ENCODE results near the gene PUDP. TPM values are rescaled to one million over a fixed set of nuclear protein-coding genes. Genes with fewer than 3 reads are reported as not detected.

The PUDP gene
- total and polyA plus RNA-seq, 4 donors = 4.8 to 18.7 (median 7.6) TPM

DNA sequence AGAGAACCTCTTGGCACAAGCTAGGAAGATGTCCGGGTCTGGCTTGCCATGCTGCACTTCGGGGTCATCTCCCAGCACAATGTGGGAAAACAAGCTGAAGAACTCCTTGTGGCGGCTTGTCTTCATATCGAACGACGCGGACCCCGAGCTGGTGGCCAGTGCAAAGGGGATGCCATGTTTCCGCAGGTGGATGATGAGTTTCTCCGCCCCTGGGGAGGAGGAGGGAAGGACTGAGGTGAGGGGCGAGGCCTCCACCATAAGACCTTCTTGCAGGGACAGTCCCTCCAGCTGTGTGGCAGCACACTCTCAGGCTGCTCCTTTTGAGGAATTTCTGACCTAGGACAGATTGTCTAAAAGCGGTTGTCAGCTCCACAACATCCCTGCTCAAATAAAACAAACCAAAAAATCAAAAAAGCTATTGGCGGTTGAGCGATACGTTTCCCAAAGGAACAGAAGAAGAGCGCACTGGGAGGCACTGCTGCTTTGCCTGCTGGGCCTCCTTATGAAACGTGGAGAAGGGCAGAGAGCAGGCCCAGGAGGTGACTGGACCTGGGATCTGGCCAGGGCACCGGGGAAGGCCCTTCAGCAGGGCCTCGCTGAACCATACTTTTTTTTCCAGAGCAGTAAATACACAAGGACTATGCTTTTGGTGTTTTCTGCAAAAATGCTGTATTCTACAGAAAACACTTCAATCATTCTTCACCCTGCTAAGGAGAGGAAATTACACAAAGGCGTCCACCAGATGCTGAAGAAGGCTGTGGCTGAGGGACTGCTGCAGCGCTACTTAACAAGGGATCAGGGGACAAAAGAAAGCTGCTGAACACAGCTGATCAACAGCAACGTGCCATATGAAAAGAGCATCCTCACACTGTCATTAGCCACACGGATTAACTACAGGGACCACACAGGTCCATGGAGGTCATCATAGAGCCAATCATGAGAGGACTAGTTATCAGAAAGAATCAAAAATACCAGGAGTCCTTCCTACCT, 70.4 kb downstream of the PUDP start:
- no peaks in the 10 kb centered on the region for H3K36me3 ChIP-seq (ENCODE audit: control insufficient read depth in 1 of 2, insufficient read depth in 2 of 2, low read length in 1 of 2)
- intact Hi-C loops (cut with DNase I) = no loop called here
- 94% methylated on average over 22 to 23 of the region's 23 CpGs for WGBS, 2 donors
- H3K4me1 ChIP-seq (ENCODE audit: control insufficient read depth in 1 of 2, insufficient read depth in 2 of 2, low read length in 2 of 2) = no peaks in the 10 kb centered on the region
- H3K9me3 ChIP-seq (ENCODE audit: control insufficient read depth, low read length) = no peaks in the 10 kb centered on the region
- H3K27ac ChIP-seq (ENCODE audit: low read depth in 1 of 2, low read length in 2 of 2) = no peak overlapping the region
- ATAC-seq (ENCODE audit: low FRiP score) (no peak), DNase-seq (no peak)
- no peaks in the 10 kb centered on the region for H3K27me3 ChIP-seq (ENCODE audit: control insufficient read depth in 1 of 2, insufficient read depth in 2 of 2, low read length in 1 of 2)
- no peak overlapping the region for H3K4me3 ChIP-seq (ENCODE audit: low read length in 2 of 2)

DNA sequence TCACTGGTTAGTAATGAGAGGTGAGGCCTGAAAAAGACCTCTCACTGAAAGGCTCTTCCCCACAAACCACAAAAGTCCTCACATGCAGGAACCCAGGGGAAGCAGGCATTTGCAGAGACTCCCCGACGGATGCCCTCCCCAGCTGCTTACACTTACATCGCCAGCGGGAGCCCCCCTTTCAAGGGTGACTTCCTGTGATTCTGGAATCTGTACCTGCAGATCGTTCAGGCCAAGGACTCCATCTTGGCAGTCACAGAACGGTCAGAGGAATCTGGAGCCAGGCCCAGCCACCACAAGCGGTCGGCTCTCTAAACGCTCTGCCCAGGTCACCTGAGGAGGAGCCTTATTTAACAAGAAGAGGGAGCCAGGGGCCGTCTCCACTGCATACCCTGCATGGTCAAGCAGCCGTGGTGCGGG, 71.7 kb downstream of the PUDP start:
- Histone ChIP-seq H3K36me3 (ENCODE audit: control insufficient read depth in 1 of 2, insufficient read depth in 2 of 2, low read length in 1 of 2) (no peaks in the 10 kb centered on the region), H3K4me1 (ENCODE audit: control insufficient read depth in 1 of 2, insufficient read depth in 2 of 2, low read length in 2 of 2) (no peaks in the 10 kb centered on the region), H3K27me3 (ENCODE audit: control insufficient read depth in 1 of 2, insufficient read depth in 2 of 2, low read length in 1 of 2) (no peaks in the 10 kb centered on the region), H3K27ac (ENCODE audit: low read depth in 1 of 2, low read length in 2 of 2) (no peak overlapping the region), H3K4me3 (ENCODE audit: low read length in 2 of 2) (no peak overlapping the region), H3K9me3 (ENCODE audit: control insufficient read depth, low read length) (no peaks in the 10 kb centered on the region)
- WGBS, 2 donors = 85 to 88% methylated on average over 12 of the region's 12 CpGs
- intact Hi-C loops (cut with DNase I) = no loop called here
- ATAC-seq (ENCODE audit: low FRiP score) (no peak), DNase-seq (no peak)

DNA sequence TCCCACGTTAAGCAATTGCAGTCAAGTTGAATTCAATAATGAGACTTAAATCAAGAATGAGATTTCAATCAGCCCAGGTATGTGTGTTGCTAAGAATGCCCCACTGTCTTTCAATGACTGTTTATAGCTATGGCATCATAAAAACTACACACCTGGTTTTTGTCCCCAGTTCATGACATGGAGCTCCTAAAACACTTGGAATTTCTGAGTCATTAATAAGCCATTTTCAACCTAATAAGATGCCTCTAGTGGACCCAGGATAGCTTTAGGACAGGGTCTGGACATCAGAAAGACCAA, 73.1 kb downstream of the PUDP start:
- WGBS, 2 donors = 79 to 88% methylated on average over 1 of the region's 1 CpG
- H3K9me3 ChIP-seq (ENCODE audit: control insufficient read depth, low read length) = no peaks in the 10 kb centered on the region
- no peak overlapping the region for H3K4me3 ChIP-seq (ENCODE audit: low read length in 2 of 2)
- intact Hi-C loops (cut with DNase I) = no loop called here
- DNase-seq (no peak), ATAC-seq (ENCODE audit: low FRiP score) (no peak)
- no peaks in the 10 kb centered on the region for H3K36me3 ChIP-seq (ENCODE audit: control insufficient read depth in 1 of 2, insufficient read depth in 2 of 2, low read length in 1 of 2)
- H3K27ac ChIP-seq (ENCODE audit: low read depth in 1 of 2, low read length in 2 of 2) = no peak overlapping the region
- no peaks in the 10 kb centered on the region for H3K4me1 ChIP-seq (ENCODE audit: control insufficient read depth in 1 of 2, insufficient read depth in 2 of 2, low read length in 2 of 2)
- no peaks in the 10 kb centered on the region for H3K27me3 ChIP-seq (ENCODE audit: control insufficient read depth in 1 of 2, insufficient read depth in 2 of 2, low read length in 1 of 2)

DNA sequence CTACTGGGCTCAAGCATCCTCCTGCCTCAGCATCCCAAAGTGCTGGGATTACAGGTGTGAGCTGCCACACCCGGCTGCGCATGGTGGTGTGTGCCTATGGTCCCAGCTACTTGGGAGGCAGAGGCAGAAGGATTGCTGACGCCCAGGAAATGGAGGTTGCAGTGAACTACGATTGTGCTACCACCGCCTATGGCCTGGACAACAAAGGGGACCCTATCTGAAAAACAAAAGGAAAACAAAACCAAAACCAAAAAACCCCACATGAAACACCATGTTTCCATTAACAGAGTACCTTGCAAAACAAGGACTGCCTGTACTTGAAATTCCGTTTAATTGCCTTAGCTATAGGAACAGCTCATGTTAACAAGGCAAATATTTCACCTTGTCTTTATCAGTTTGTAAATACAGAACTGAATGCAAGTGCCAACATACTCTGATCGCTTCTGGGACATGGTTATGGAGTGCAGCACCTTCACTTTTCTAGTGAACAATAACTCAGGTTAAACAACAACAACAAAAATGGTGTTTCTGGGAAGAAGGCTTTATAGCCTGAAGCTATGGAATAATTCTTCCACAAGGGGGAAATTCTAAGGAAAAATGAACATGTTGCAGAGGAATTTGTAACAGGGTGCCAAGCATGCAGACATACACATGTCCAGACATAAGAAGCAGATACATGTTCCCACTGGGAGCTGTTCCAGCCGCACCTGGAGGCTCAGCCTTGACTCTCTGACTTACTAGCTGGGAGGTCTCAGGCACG, 73.6 kb downstream of the PUDP start:
- DNase-seq (no peak), ATAC-seq (ENCODE audit: low FRiP score) (no peak)
- no peaks in the 10 kb centered on the region for H3K36me3 ChIP-seq (ENCODE audit: control insufficient read depth in 1 of 2, insufficient read depth in 2 of 2, low read length in 1 of 2)
- WGBS, 2 donors = 81 to 88% methylated on average over 9 of the region's 9 CpGs
- no peaks in the 10 kb centered on the region for H3K9me3 ChIP-seq (ENCODE audit: control insufficient read depth, low read length)
- no peak overlapping the region for H3K27ac ChIP-seq (ENCODE audit: low read depth in 1 of 2, low read length in 2 of 2)
- no peaks in the 10 kb centered on the region for H3K27me3 ChIP-seq (ENCODE audit: control insufficient read depth in 1 of 2, insufficient read depth in 2 of 2, low read length in 1 of 2)
- no peak overlapping the region for H3K4me3 ChIP-seq (ENCODE audit: low read length in 2 of 2)
- intact Hi-C loops (cut with DNase I) = no loop called here
- no peaks in the 10 kb centered on the region for H3K4me1 ChIP-seq (ENCODE audit: control insufficient read depth in 1 of 2, insufficient read depth in 2 of 2, low read length in 2 of 2)

DNA sequence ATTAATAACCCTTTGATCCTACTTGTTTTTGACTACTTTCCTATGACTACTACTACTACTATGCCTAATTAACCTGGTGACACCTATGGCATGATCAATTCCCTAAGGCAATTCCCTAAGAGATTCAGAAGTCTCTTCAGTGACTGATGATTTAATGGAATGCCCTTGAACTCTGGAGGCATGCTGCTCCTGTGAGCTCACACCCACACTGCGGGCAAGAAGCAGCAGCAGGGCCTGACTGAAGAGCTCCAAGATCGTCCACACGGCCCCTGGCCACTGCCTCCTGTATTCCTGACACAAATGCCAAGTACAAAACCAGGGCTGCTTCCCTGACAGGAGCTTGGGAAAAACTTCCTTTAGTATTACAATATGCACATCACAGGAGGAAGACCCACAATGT, 74.6 kb downstream of the PUDP start:
- Histone ChIP-seq H3K4me3 (ENCODE audit: low read length in 2 of 2) (no peak overlapping the region), H3K9me3 (ENCODE audit: control insufficient read depth, low read length) (no peaks in the 10 kb centered on the region), H3K4me1 (ENCODE audit: control insufficient read depth in 1 of 2, insufficient read depth in 2 of 2, low read length in 2 of 2) (no peaks in the 10 kb centered on the region), H3K36me3 (ENCODE audit: control insufficient read depth in 1 of 2, insufficient read depth in 2 of 2, low read length in 1 of 2) (peaks cover 0 to under 1% of the 10 kb centered on the region in 2 donors), H3K27ac (ENCODE audit: low read depth in 1 of 2, low read length in 2 of 2) (no peak overlapping the region), H3K27me3 (ENCODE audit: control insufficient read depth in 1 of 2, insufficient read depth in 2 of 2, low read length in 1 of 2) (no peaks in the 10 kb centered on the region)
- DNase-seq (no peak), ATAC-seq (ENCODE audit: low FRiP score) (no peak)
- WGBS, 2 donors = 69 to 72% methylated on average over 3 of the region's 3 CpGs
- intact Hi-C loops (cut with DNase I) = no loop called here

DNA sequence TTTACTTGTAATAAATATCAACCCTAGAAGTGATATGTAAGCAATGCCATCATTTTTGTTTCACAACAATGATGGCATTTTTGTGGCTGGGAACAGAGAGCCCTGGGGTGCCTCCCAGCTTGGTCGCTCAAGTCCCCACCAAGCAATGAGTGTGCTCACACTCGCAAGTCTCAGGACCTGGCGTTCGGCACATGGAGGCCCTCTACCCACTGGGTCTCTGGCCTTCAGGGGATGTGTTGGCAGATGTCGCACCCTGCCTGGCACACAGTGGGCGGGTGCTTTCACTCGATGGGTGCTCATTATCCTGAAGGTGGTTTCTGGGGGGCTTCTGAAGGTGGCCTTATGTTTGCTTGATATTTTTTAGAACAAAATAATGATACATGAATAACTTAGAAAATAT, 75.1 kb downstream of the PUDP start:
- no peak overlapping the region for H3K4me3 ChIP-seq (ENCODE audit: low read length in 2 of 2)
- H3K4me1 ChIP-seq (ENCODE audit: control insufficient read depth in 1 of 2, insufficient read depth in 2 of 2, low read length in 2 of 2) = no peaks in the 10 kb centered on the region
- intact Hi-C loops (cut with DNase I) = no loop called here
- DNase-seq = no peak
- H3K27me3 ChIP-seq (ENCODE audit: control insufficient read depth in 1 of 2, insufficient read depth in 2 of 2, low read length in 1 of 2) = no peaks in the 10 kb centered on the region
- 97% methylated on average over 7 of the region's 7 CpGs for WGBS, 2 donors
- no peak for ATAC-seq (ENCODE audit: low FRiP score)
- no peak overlapping the region for H3K27ac ChIP-seq (ENCODE audit: low read depth in 1 of 2, low read length in 2 of 2)
- H3K36me3 ChIP-seq (ENCODE audit: control insufficient read depth in 1 of 2, insufficient read depth in 2 of 2, low read length in 1 of 2) = peaks cover 0 to 4% of the 10 kb centered on the region in 2 donors
- H3K9me3 ChIP-seq (ENCODE audit: control insufficient read depth, low read length) = no peaks in the 10 kb centered on the region

DNA sequence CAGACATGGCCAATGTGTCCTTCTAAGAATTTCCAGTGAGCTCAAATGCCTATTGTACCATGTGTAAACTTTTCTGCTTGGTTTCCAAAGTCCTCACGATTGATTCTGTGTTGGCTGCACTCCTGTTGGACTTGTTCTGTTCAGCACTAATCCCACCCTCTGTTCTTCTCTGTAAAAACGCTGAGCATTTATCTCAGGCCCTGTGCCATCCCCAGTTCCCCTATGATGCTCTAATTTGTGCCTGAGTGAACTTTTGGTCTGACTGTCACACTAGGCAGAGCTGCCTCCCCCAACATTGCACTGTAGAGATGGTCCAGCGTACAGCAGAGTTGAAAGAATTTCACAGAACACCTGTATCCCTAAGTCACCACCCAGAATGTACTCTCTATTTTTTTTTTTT, 76.6 kb downstream of the PUDP start:
- Histone ChIP-seq H3K36me3 (ENCODE audit: control insufficient read depth in 1 of 2, insufficient read depth in 2 of 2, low read length in 1 of 2) (peaks cover 0 to 4% of the 10 kb centered on the region in 2 donors), H3K27me3 (ENCODE audit: control insufficient read depth in 1 of 2, insufficient read depth in 2 of 2, low read length in 1 of 2) (no peaks in the 10 kb centered on the region), H3K9me3 (ENCODE audit: control insufficient read depth, low read length) (no peaks in the 10 kb centered on the region), H3K27ac (ENCODE audit: low read depth in 1 of 2, low read length in 2 of 2) (no peak overlapping the region), H3K4me1 (ENCODE audit: control insufficient read depth in 1 of 2, insufficient read depth in 2 of 2, low read length in 2 of 2) (no peaks in the 10 kb centered on the region), H3K4me3 (ENCODE audit: low read length in 2 of 2) (no peak overlapping the region)
- intact Hi-C loops (cut with DNase I) = no loop called here
- ATAC-seq (ENCODE audit: low FRiP score) (no peak), DNase-seq (no peak)
- WGBS, 2 donors = 78 to 84% methylated on average over 3 of the region's 3 CpGs

DNA sequence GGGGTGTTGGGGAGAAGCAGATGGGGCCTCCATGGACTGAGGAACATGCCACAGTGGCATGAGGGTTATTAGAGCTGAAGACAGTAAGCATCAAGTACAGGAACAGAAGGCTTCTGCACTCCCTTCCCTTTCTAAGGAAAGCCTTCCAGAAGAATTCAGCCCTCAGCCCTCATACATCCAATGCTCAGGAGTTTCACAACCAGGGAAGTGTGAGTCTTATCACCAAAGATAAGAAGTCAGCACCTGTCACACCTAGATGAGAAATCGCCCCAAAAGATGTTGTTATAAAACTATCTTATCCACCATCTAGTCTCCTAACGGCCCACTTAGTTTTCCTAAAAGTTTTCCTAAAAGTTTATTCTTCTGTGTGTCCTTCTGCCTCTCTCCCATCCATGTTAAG, 78.4 kb downstream of the PUDP start:
- DNase-seq (no peak), ATAC-seq (ENCODE audit: low FRiP score) (no peak)
- Histone ChIP-seq H3K9me3 (ENCODE audit: control insufficient read depth, low read length) (no peaks in the 10 kb centered on the region), H3K36me3 (ENCODE audit: control insufficient read depth in 1 of 2, insufficient read depth in 2 of 2, low read length in 1 of 2) (peaks cover 0 to 4% of the 10 kb centered on the region in 2 donors), H3K4me3 (ENCODE audit: low read length in 2 of 2) (no peak overlapping the region), H3K27me3 (ENCODE audit: control insufficient read depth in 1 of 2, insufficient read depth in 2 of 2, low read length in 1 of 2) (no peaks in the 10 kb centered on the region), H3K4me1 (ENCODE audit: control insufficient read depth in 1 of 2, insufficient read depth in 2 of 2, low read length in 2 of 2) (no peaks in the 10 kb centered on the region), H3K27ac (ENCODE audit: low read depth in 1 of 2, low read length in 2 of 2) (no peak overlapping the region)
- 76 to 81% methylated on average over 2 of the region's 2 CpGs for WGBS, 2 donors
- intact Hi-C loops (cut with DNase I) = no loop called here

DNA sequence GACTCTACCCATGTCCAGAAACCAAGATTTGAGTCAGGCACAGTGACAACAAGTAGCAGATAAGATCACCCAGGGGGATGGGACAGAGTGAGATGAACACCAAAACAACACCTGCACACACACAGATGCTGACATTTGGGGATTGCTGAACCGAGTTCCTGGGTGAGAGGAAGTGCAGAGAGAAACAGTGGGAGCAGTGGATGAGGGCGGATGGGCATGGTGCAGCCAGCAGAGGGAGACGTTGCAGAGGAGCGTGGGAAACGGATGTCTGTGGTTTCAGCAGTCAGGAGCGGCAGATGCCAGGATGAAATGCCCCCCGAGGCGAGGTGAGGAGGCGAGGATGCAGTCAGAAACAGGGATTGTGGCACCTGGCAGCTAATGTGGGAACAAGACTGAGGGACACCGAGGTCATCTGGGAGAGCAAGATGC, 79.0 kb downstream of the PUDP start:
- no peaks in the 10 kb centered on the region for H3K27me3 ChIP-seq (ENCODE audit: control insufficient read depth in 1 of 2, insufficient read depth in 2 of 2, low read length in 1 of 2)
- ATAC-seq (ENCODE audit: low FRiP score) = no peak
- 73 to 78% methylated on average over 10 of the region's 10 CpGs for WGBS, 2 donors
- no peaks in the 10 kb centered on the region for H3K9me3 ChIP-seq (ENCODE audit: control insufficient read depth, low read length)
- intact Hi-C loops (cut with DNase I) = no loop called here
- H3K27ac ChIP-seq (ENCODE audit: low read depth in 1 of 2, low read length in 2 of 2) = no peak overlapping the region
- H3K36me3 ChIP-seq (ENCODE audit: control insufficient read depth in 1 of 2, insufficient read depth in 2 of 2, low read length in 1 of 2) = peaks cover 0 to 4% of the 10 kb centered on the region in 2 donors
- no peak overlapping the region for H3K4me3 ChIP-seq (ENCODE audit: low read length in 2 of 2)
- H3K4me1 ChIP-seq (ENCODE audit: control insufficient read depth in 1 of 2, insufficient read depth in 2 of 2, low read length in 2 of 2) = no peaks in the 10 kb centered on the region
- DNase-seq = no peak

Data from aorta (tissue), 5 donors.